ENCODE data around the gene PTPN18.
A peak's percentile ranks its signal among the peaks of the same experiment; 100 is the strongest.

PTPN18 gene

DNA sequence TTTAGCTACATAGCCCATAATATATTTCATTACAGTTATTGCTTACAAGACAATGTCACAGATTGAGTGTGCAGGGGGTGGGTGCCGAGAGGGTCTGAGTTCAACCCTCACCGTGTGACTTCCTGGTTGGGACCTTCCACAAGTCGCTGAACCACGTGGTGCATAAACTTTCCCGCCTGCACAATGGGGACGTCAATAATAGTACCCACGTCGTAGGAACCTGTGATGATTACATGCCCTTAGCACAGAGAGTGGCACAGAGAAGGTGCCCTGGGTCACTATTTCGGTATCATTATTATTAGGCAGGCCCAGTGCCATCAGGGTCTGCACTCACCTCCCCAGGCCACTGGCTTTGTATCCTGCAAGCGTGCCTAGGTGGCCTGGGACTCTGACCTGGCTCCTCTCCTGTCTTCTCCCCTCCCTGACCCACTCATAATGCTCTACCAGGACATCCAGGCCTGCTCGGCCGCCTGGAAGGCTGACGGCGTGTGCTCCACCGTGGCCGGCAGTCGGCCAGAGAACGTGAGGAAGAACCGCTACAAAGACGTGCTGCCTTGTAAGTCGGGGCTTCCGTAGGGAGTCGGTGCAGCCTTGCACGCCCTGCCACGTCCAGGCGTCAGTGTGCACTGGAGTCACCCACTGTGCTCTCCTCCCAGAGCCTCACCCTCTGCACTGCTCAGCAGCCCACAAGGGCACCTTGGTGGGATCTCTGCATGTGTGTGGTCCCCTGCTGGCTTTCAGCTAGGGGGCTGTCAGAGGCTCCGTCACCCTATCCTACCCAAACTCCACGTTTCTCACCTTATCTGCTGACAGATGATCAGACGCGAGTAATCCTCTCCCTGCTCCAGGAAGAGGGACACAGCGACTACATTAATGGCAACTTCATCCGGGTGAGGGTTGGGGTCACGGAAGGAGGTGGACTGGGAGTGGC is 2.8 kb downstream of the PTPN18 start:
- H3K27ac ChIP-seq = no peak overlapping the region
- DNase-seq (ENCODE audit: low read depth, low spot score) = no peak

- no peak overlapping the region for H3K27ac ChIP-seq
- DNase-seq (ENCODE audit: low read depth, low spot score) = no peak
These were observed 3.6 kb downstream of the PTPN18 start for GRCh38 chr2:130359466-130359865.

GRCh38 chr2:130363479-130363878 is 7.6 kb downstream of the PTPN18 start:
- H3K27ac ChIP-seq = no peak overlapping the region
- no peak for DNase-seq (ENCODE audit: low read depth, low spot score)

GRCh38 chr2:130365075-130365474 is 9.2 kb downstream of the PTPN18 start:
- DNase-seq (ENCODE audit: low read depth, low spot score) = no peak
- H3K27ac ChIP-seq = no peak overlapping the region

- H3K27ac ChIP-seq = no peak overlapping the region
- DNase-seq (ENCODE audit: low read depth, low spot score) = no peak
These were observed 10.1 kb downstream of the PTPN18 start for GRCh38 chr2:130365963-130366362.

GRCh38 chr2:130366720-130367119 is 10.9 kb downstream of the PTPN18 start:
- no peak for DNase-seq (ENCODE audit: low read depth, low spot score)
- no peak overlapping the region for H3K27ac ChIP-seq

DNA sequence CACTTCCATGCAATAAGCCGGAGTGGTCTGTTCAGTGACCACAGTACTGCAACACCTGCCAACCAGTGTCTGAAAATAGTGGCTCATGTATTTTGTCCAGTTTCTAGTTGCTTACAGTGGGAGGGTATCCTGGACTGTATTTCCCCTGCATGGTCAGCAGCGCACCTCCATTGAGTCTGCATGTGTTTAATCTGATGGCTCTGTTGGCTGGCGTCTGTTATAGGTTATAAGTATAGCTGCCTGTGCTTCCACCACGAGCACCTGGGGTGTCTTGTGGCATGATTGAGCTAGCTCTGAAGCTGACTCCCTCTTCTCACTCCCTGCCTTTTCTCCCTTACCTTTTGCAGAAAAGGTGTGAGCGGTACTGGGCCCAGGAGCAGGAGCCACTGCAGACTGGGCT is 12.9 kb downstream of the PTPN18 start:
- no peak for DNase-seq (ENCODE audit: low read depth, low spot score)
- no peak overlapping the region for H3K27ac ChIP-seq

DNA sequence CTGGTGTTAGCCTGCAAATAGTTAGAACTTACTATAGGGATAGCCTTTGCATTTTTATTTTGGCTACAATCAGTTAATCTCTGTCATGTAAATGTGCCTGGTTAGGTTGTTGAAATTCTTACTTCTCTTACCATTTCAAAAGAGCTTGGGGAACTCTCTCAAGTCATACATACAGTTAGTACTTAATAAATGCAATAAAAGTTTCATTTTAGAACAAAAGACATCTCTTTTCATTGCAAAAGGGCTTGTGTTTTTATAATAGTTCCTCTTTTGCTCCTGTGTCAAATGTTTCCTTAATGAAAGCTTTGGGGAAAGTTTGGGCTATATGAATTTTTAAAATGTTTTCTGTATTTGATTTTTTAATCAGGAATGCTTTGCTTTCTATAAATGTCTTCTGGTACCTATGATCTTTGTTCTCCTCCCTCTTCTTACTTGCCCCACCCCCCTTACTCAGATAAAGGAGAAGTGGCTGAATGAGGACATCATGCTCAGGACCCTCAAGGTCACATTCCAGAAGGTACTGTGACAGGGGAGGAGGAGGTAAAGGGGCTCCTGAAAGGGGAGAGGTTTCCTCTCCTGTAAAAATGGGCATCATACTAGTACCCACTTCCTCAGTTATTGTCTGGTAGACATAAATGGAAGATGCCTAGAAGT is 13.6 kb downstream of the PTPN18 start:
- H3K27ac ChIP-seq = no peak overlapping the region
- DNase-seq (ENCODE audit: low read depth, low spot score) = no peak

DNA sequence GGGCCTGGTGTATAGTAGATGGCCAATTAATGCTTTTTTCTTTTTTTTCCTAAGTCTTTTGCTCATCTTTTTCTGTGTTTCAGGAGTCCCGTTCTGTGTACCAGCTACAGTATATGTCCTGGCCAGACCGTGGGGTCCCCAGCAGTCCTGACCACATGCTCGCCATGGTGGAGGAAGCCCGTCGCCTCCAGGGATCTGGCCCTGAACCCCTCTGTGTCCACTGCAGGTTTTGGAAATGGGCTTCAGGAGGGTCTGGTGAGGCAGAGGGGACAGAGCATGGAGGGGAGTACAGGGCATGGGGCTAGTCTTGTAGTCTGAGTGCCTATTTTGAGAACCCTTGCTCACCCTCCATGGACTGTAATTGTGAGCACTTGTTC is 14.1 kb downstream of the PTPN18 start:
- H3K27ac ChIP-seq = no peak overlapping the region
- DNase-seq (ENCODE audit: low read depth, low spot score) = no peak

DNA sequence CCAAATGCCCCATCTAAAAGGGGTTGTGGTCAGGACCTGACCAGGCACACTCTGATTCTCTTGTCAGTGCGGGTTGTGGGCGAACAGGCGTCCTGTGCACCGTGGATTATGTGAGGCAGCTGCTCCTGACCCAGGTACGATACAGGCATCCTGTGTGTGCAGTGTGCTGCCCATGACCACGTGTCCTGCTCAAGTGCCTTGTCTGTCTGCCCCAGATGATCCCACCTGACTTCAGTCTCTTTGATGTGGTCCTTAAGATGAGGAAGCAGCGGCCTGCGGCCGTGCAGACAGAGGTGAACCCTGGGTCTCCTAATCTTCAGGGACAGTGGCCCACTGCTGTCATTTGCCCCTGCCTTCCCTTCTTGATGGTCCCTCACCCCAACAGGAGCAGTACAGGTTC is 14.6 kb downstream of the PTPN18 start:
- DNase-seq (ENCODE audit: low read depth, low spot score) = no peak

GRCh38 chr2:130371723-130372054 is 15.8 kb downstream of the PTPN18 start:
- no peak for DNase-seq (ENCODE audit: low read depth, low spot score)
- H3K27ac ChIP-seq = peak overlapping the region; percentile 49

More for the DNA sequence above, 14.6 kb downstream of the PTPN18 start:
- H3K27ac ChIP-seq = no peak overlapping the region

- peak overlapping the region; percentile 49 for H3K27ac ChIP-seq
These were observed 16.4 kb downstream of the PTPN18 start for GRCh38 chr2:130372055-130372832.

GRCh38 chr2:130372833-130373807 is 17.3 kb downstream of the PTPN18 start:
- peak overlapping the region; percentile 49 for H3K27ac ChIP-seq

More at GRCh38 chr2:130372055-130372832, 16.4 kb downstream of the PTPN18 start:
- DNase-seq (ENCODE audit: low read depth, low spot score) = no peak

DNA sequence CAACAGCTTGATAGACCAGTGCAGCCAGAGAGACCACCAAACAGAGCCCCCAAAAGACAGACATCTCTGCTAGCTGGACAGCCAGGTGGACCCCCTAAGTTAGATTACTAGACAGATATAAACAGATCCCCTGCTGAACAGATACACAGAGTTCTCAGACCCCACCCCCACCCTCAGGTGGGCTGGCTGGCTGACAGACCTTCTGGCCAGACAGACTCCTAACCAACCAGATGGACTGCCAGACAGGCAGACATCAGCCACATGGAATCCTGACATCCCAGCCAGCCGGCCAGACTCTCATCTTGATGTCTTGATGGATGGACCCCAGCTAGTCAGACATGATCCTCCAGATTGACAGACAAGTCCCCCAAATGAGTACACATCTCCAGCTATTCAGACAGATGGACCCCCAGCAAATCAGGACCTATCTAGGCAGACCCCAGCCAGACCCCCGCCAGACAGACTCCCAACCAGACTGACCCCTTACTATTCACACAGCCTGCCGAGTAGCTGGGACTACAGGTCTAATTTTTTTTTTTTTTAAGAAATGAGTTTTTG is 18.0 kb downstream of the PTPN18 start:
- no peak for DNase-seq (ENCODE audit: low read depth, low spot score)
- no peak overlapping the region for H3K27ac ChIP-seq

More at GRCh38 chr2:130372833-130373807, 17.3 kb downstream of the PTPN18 start:
- no peak for DNase-seq (ENCODE audit: low read depth, low spot score)

DNA sequence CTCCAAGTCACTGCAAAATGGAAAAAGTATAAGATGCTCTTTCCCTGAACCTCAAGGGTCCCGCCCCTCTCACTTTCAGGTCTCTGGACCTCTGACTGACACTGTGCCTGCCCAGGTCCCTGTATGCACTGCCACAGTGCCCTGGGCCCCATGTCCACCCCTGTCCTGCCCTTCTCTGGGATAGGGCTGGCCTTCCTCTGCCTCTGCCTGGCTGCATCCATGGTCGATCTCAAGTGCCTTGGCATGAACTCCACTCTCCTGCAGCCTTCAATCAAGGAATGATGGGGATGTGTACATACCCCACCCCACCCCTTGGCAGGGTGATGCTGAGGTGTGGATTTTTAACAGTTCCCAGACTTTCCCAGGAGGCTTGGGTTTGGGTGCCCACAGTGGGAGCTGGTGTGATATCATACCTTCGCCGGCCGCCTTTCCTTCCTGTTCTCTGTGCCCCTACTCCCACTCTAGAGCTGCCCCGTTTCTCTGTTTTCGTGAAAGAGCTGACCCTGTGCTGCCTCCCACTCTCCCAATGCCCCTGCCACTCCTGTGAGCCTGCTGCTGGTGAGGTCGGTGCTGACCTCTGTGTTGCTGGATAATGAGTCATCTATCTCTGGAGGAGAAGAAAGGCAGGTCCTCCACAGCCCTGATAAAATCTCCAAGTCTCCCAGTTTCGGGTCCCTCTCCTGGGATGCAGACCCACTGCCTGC is 18.9 kb downstream of the PTPN18 start:
- no peak overlapping the region for H3K27ac ChIP-seq
- no peak for DNase-seq (ENCODE audit: low read depth, low spot score)

GRCh38 chr2:130375291-130376266 is 19.7 kb downstream of the PTPN18 start:
- no peak overlapping the region for H3K27ac ChIP-seq
- no peak for DNase-seq (ENCODE audit: low read depth, low spot score)

GRCh38 chr2:130376433-130377293 is 20.8 kb downstream of the PTPN18 start:
- no peak overlapping the region for H3K27ac ChIP-seq

More at GRCh38 chr2:130376433-130377293, 20.8 kb downstream of the PTPN18 start:
- DNase-seq (ENCODE audit: low read depth, low spot score) = no peak

Measured in epithelial cell of prostate (primary cell).